ENCODE data around the gene SMIM29.

The SMIM29 gene

DNA sequence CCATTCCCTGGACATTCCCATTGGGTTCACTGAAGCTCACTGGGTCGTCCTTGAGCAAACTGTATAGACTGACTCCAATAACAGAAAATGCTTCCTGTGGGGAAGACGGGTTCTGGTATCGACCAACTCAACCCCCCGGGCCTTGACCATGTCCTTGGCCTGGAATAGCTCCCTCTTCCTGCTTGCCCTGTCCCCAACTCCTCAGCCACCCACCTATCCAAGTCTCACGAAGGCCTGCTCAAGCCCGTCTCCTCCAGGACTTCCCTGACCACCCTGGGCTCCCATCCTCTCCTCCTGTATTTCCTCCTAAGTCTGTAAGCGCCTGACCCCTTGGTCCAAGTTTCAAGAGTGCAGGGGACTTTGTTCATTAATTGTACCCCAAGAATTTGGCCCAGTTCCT, 14.9 kb downstream of the SMIM29 start:
- Histone ChIP-seq H3K36me3 (ENCODE audit: low read depth) (peaks cover 3% of the 10 kb centered on the region), H3K27ac (ENCODE audit: poor library complexity, severe bottlenecking) (peak overlapping the region; percentile 95), H3K4me1 (ENCODE audit: insufficient read depth, poor library complexity, severe bottlenecking) (peaks cover 8% of the 10 kb centered on the region), H3K9me3 (ENCODE audit: severe bottlenecking) (no peaks in the 10 kb centered on the region), H3K4me3 (ENCODE audit: severe bottlenecking) (no peak overlapping the region), H3K27me3 (ENCODE audit: insufficient read depth, poor library complexity, severe bottlenecking) (no peaks in the 10 kb centered on the region)
- TF ChIP-seq, protein P1, sequence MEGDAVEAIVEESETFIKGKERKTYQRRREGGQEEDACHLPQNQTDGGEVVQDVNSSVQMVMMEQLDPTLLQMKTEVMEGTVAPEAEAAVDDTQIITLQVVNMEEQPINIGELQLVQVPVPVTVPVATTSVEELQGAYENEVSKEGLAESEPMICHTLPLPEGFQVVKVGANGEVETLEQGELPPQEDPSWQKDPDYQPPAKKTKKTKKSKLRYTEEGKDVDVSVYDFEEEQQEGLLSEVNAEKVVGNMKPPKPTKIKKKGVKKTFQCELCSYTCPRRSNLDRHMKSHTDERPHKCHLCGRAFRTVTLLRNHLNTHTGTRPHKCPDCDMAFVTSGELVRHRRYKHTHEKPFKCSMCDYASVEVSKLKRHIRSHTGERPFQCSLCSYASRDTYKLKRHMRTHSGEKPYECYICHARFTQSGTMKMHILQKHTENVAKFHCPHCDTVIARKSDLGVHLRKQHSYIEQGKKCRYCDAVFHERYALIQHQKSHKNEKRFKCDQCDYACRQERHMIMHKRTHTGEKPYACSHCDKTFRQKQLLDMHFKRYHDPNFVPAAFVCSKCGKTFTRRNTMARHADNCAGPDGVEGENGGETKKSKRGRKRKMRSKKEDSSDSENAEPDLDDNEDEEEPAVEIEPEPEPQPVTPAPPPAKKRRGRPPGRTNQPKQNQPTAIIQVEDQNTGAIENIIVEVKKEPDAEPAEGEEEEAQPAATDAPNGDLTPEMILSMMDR (IDR thresholded peaks at IDR 0.05; ENCODE audit: poor library complexity, severe bottlenecking), result no peak
- no peak for ATAC-seq (ENCODE audit: low read depth)
- no peak for DNase-seq (ENCODE audit: low spot score)

DNA sequence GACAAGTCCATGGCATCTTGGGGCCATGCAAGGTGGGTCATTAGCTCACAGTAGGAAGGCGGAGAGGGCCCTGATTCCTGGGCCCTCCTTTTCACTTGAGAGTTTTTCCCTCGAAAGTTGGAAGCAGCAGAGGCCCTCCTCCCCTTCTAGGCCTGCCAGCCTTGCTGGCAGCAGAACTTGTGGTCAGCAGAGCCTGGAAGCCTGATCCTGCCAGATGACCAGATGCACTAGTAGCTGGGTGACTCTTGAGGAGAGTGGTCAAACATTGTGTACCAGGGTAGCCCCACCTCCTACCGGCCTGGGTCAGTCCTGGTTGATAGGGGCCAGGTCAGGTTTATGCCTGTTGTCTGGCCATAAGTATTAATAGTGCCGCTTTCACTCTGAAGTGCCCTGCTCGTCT, 15.9 kb downstream of the SMIM29 start:
- Histone ChIP-seq H3K36me3 (ENCODE audit: low read depth) (no peaks in the 10 kb centered on the region), H3K4me3 (ENCODE audit: severe bottlenecking) (no peak overlapping the region), H3K4me1 (ENCODE audit: insufficient read depth, poor library complexity, severe bottlenecking) (peaks cover 8% of the 10 kb centered on the region), H3K27me3 (ENCODE audit: insufficient read depth, poor library complexity, severe bottlenecking) (no peaks in the 10 kb centered on the region), H3K9me3 (ENCODE audit: severe bottlenecking) (no peaks in the 10 kb centered on the region), H3K27ac (ENCODE audit: poor library complexity, severe bottlenecking) (peak overlapping the region; percentile 95)
- TF ChIP-seq, protein P1 (IDR thresholded peaks at IDR 0.05; ENCODE audit: poor library complexity, severe bottlenecking), result no peak
- no peak for ATAC-seq (ENCODE audit: low read depth)
- DNase-seq (ENCODE audit: low spot score), result no peak

DNA sequence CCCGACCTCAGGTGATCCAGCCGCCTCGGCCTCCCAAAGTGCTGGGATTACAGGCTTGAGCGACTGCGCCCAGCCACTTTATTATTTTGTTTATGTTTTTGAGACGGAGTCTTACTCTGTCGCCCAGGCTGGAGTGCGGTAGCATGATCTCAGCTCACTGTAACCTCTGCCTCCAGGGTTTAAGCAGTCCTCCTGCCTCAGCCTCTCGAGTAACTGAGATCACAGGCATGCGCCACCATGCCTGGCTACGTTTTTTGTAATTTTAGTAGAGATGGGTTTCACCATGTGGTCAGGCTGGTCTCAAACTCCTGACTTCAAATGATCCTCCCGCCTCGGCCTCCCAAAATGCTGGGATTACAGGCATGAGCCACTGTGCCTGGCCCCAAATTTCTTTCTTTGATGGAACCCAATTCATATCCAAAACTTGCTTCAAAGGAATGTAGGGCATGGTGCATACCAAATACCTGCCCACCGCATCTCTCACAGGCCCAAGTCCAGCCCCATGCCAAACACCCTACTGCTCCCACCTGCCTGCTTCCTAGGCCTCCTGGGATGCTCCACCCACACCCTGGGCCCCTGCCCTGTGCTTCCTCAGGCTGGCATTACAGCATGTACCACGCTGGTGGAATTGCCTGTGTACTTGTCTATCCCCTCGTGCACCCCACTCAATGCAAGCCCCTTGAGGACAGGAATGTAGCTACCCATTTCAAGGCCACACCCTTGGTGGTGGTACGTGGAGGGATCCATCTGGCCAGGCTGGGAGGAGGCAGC, 17.1 kb downstream of the SMIM29 start:
- Histone ChIP-seq H3K27me3 (ENCODE audit: insufficient read depth, poor library complexity, severe bottlenecking) (no peaks in the 10 kb centered on the region), H3K36me3 (ENCODE audit: low read depth) (no peaks in the 10 kb centered on the region), H3K27ac (ENCODE audit: poor library complexity, severe bottlenecking) (no peak overlapping the region), H3K4me1 (ENCODE audit: insufficient read depth, poor library complexity, severe bottlenecking) (peaks cover 12% of the 10 kb centered on the region), H3K4me3 (ENCODE audit: severe bottlenecking) (no peak overlapping the region), H3K9me3 (ENCODE audit: severe bottlenecking) (no peaks in the 10 kb centered on the region)
- no peak for ATAC-seq (ENCODE audit: low read depth)
- TF ChIP-seq, protein P1 (IDR thresholded peaks at IDR 0.05; ENCODE audit: poor library complexity, severe bottlenecking), result no peak
- DNase-seq (ENCODE audit: low spot score), result no peak

DNA sequence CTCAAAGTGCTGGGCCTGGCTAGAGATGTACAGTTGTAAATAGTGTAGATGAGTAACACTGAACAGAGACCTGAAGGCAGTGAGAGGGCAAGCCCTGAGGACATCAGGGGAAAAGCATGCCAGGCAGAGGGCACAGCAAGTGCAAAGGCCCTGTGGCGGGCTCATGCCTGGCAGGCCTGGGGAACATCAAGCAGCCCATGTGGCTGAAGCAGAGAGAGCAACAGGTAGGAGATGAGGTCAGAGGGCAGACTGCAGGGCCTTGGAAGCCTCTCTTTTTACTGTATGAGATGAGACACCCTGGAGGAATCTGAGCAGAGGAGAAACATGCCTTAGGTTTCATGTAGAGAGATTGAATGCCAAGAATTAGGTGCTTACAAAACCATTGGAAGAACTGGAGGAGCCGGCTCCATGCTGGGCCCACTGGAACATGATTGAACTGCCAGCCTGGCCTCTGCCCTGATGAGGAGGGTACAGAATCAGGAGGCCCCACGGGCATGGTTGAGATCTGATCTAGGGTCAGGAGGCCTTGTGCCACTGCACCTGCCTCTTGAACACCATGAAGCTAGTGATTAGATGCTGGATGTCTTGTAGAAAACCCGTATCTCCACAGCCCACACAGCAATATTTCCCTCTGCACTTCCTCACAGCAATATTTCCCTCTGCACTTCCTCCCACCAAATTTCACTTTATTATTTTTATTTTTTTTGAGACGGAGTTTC, 18.0 kb downstream of the SMIM29 start:
- TF ChIP-seq, protein P1 (IDR thresholded peaks at IDR 0.05; ENCODE audit: poor library complexity, severe bottlenecking), result no peak
- H3K4me1 ChIP-seq (ENCODE audit: insufficient read depth, poor library complexity, severe bottlenecking), result peaks cover 8% of the 10 kb centered on the region
- DNase-seq (ENCODE audit: low spot score) (no peak), ATAC-seq (ENCODE audit: low read depth) (0 out of 3 replicates have a peak, but pooled peaks have one; percentile 15)
- no peaks in the 10 kb centered on the region for H3K36me3 ChIP-seq (ENCODE audit: low read depth)
- H3K27me3 ChIP-seq (ENCODE audit: insufficient read depth, poor library complexity, severe bottlenecking), result no peaks in the 10 kb centered on the region
- H3K4me3 ChIP-seq (ENCODE audit: severe bottlenecking), result no peak overlapping the region
- no peaks in the 10 kb centered on the region for H3K9me3 ChIP-seq (ENCODE audit: severe bottlenecking)
- no peak overlapping the region for H3K27ac ChIP-seq (ENCODE audit: poor library complexity, severe bottlenecking)

Measured in RWPE2 (cell line).